Epithelial cell of esophagus (primary cell): ENCODE results near the gene GNG8.

Experiments used
- DNase-seq: peaks from one replicate; pipeline ENCODE4 v3.0.0; 2010; ENCODE audit warnings: low read depth
- H3K4me3 ChIP-seq: 2 replicates; pipeline ENCODE4 v1.5.1; 2011; ENCODE audit warnings: mild to moderate bottlenecking, low read length, control low read depth
- CTCF ChIP-seq: IDR thresholded peaks from 2 replicates; pipeline ENCODE4 v1.5.1; 2011; ENCODE audit warnings: low read depth, mild to moderate bottlenecking, low read length, control low read depth, inconsistent platforms; ENCODE audit not compliant: insufficient read depth; ENCODE audit errors: missing control alignments

GNG8 gene

DNA sequence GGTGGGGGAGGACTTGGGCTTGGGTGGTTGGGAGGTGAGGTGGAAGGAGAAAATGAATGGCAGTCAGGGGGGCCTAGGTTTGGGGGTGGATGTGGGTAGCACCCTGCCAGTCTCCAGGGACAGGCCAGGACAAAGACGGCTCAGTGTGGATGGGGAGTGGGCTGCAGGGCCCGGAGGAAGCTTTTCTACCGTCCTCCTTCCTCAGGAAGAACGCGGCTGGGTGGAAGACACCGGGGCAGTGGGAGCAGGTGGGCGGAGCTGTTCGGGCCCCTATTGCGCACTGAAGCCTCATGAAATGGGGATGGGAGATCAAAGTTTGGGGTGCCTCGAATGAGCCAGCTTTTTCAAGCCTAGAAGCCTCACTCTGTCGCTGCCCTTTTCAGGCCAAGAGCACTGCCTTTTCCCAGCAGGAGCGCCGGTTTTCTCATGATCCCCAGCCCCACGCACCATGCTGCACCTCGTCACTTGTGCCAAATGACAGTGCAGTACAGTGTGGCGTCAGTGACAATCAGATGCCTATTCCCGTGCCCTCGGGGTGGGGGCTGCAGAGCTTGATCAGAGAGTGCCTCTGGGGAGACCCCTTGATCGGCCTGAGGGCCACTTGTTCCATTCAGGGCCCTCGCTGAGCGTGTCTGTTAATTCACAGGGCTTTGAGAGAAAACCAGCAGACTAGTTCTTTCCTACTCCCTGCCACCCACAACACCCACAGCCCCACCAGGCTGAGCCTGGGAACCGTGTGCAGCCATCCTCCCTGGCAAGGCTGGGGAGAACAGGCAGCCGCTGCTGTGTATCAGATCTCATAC, 33.4 kb downstream of the GNG8 start:
- H3K4me3 ChIP-seq, result peak overlapping the region; percentile 94
- no peak for DNase-seq
- TF ChIP-seq CTCF, result no peak

DNA sequence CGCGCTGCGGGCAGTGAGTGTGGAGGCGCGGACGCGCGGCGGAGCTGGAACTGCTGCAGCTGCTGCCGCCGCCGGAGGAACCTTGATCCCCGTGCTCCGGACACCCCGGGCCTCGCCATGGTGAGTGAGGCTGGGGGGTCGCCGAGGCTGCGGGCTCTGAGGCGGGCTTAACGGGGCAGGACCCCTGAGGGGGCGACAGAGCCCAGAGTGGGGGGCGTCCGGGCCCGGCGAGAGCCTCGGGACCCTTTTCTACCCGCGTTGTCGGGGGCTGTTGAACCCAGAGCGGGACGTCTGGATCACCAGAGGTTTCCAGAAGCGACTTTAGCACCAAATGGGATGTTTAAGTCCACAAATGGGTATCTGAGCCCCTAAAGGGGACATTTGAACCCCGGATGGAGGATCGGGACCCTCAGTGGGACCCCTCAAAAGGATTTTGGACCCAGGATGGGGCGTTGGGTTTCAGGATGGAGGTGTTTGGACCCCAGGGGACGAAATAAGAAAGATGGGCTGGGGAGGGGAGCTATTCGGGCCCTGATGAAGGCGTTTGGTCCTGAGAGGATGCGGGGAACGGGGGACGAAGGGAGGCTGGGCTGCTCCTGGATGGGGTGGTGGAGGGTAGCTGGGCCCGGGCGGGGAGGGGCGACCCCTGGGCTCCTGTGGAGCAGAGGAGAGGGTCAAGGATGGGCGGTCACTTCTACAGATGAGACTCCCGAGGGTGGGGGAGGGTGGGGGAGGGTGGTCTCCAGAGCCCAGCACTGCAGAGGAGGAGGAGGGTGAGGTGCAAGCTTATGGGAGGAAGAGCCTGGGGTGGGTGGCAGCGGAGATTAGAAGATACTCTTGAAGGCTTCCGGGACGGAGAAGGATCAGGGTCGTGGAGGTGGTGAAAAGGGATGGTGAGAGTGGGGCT, 34.4 kb downstream of the GNG8 start, which contains the start of gene CALM3:
Gene CALM3, plus strand, starts transcription at position 13 of the 907 bp plus-strand sequence. Its CDS starts 105 bp downstream, at position 118.
- peak within 1 kb of the TSS; percentile 94 for H3K4me3 ChIP-seq
- TF ChIP-seq CTCF, result no peak
- no peak for DNase-seq

DNA sequence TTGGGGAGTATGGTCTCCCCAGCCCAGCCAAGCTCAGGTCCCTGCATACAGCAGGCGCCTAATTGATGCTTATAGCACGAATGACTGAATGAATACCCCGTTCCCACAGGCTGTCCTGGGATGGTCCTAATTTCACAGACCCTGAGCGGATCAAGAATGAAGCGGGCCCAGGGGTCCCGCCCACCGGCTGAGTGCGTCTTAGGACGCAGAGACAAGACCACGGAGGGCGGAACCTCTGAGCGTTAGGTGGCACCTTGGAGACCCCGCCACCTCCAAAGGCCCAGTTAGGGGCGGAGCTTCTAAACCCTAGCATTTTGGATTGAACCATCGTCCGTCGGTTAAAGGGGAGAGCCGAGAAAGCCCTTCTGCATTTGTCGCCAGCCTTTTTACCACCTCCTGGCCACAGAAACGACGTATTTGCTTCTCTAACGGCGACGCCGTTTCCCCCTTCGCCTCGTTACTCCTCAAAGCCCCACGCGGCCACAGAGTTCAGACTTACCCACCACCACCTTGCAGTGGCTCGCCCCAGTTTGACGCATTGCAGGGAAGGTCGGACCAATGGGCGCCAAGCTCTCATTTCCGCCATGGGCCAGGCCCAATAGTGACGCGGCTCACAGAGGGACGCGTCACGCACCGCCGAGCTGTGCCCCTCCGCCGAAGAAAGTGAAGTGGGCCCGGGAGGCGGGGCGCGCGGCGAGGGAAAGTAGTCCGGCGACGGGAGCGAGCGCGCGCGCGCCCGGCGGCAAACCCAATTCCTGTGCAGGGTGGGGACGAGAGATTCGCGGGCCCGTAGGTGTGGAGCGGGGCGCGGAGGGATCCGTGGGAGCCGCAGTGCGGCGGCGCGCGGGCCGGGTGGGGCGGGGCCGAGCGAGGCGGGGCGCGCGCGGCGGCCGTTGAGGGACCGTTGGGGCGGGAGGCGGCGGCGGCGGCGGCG, 35.4 kb downstream of the GNG8 start:
- DNase-seq, result peak; percentile 98
- peak overlapping the region; percentile 94 for H3K4me3 ChIP-seq
- TF ChIP-seq CTCF, result no peak

- DNase-seq, result no peak
- H3K4me3 ChIP-seq, result peak overlapping the region; percentile 89
- TF ChIP-seq CTCF, result no peak
These were observed 36.2 kb downstream of the GNG8 start for GRCh38 chr19:46599716-46600373.

DNA sequence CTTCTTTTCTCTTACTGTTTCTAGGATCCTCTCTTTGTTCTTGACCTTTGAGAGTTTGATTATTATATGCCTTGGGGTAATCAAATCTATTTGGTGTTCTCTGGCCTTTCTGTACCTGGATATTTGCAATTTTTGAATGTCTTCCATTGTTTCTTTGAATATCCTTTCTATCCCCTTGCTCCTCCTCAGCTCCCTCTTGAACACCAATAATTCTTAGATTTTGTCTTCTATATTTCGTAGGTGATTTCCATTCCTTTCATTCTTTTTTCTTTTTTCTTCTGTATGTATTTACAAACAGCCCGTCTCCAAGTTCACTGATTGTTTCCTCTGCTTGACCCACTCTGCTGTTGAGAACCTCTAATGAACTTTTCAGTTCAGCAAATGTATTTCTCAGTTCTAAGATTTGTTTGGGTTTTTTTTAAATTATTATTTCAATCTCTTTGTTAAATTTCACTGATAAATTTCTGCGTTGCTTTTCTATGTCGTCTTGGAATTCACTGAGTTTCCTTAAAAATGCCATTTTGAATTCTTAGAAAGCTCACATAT, 37.6 kb downstream of the GNG8 start:
- DNase-seq, result no peak
- no peak for TF ChIP-seq CTCF
- no peak overlapping the region for H3K4me3 ChIP-seq
